ENCODE measurements around the gene LHPP.
A peak's percentile ranks its signal among the peaks of the same experiment; 100 is the strongest.

Gene LHPP

DNA sequence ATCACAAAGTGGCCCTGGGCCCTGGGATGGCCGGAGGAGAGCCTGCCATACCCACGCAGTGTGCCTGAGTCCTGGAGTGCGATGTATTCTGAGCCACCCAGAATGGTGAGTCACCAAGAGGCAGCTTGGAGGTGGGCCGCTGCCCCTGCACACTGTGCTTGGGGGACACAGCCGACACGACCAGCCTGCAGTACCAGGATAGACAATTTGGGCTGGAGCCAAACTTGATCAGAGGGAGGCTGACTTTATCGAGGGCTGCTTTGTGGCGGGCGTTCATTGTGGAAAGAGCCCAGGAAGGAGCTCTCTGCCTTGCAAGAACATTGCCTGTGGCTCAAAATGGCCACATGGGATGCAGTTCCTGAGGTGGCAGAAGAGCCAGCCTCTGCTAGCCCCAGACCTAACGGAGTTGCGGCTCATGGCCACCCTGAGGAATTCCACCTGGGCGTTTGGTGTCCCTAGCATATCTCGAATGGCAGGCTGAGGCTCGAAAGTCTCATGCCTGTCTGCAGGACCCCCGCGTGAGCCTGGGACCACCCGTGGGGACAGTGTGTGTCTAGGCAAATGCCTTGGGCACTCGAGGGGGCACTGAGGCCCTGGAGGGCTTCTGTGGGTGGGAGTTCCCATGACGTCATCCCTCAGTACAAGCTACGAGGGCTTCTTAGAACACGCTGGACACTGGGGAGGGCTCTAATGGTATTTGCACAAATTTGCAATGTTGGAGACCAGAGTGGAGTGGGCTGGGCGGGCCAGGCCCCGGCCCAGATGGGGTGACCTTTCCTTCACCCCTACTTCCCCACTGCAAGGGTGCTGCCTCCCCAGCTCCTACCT lies 79.7 kb downstream of the LHPP start:
- H3K14ac ChIP-seq (ENCODE audit: low read length) = no peak overlapping the region
- H3K18ac ChIP-seq (ENCODE audit: low read length) = peak overlapping the region; percentile 70
- no peaks in the 10 kb centered on the region for H3K9me3 ChIP-seq (replicated peaks in 1 of 2; ENCODE audit: control insufficient read depth in 2 of 2, insufficient read depth in 1 of 2, low read depth in 1 of 2, low read length in 2 of 2)
- no peak overlapping the region for H3K27ac ChIP-seq (replicated peaks; ENCODE audit: low read length)
- H4K91ac ChIP-seq (ENCODE audit: low read depth, low read length, poor library complexity) = peak overlapping the region; percentile 53
- H2BK120ac ChIP-seq (ENCODE audit: low read depth, low read length) = no peak overlapping the region
- H2BK5ac ChIP-seq (ENCODE audit: low read length) = peak overlapping the region; percentile 44
- DNase-seq (ENCODE audit: low spot score) = no peak
- H3K4me3 ChIP-seq (ENCODE audit: low read length in 2 of 2) = peak overlapping the region in 1 of 2 donors; percentile 62
- H3K79me1 ChIP-seq (ENCODE audit: low read depth, low read length) = no peaks in the 10 kb centered on the region
- H2BK12ac ChIP-seq (ENCODE audit: low read length) = peak overlapping the region; percentile 63
- no CpG with 5 or more reads among the region's 23 CpGs for WGBS, 2 donors (ENCODE audit: extremely low coverage in 2 of 2, insufficient read length in 2 of 2, insufficient replicate concordance in 1 of 2)
- no peak overlapping the region for H3K4me2 ChIP-seq (ENCODE audit: insufficient read depth, low read length, poor library complexity, severe bottlenecking)
- H3K23ac ChIP-seq (ENCODE audit: low read depth, low read length, poor library complexity) = peak overlapping the region; percentile 25
- peak overlapping the region; percentile 95 for H2AK5ac ChIP-seq (ENCODE audit: low read depth, low read length)
- H2AFZ ChIP-seq (ENCODE audit: low read length) = no peak overlapping the region
- peak overlapping the region; percentile 12 for H3K9ac ChIP-seq (ENCODE audit: low read depth, low read length, poor library complexity)
- H3K4ac ChIP-seq (ENCODE audit: low read length) = no peak overlapping the region
- peaks cover 0 to 7% (median 0%) of the 10 kb centered on the region in 3 experiments for H3K27me3 ChIP-seq (ENCODE audit: control insufficient read depth in 3 of 3, insufficient read depth in 3 of 3, low read depth in 1 of 3, low read length in 3 of 3)
- H3K36me3 ChIP-seq (replicated peaks in 1 of 2; ENCODE audit: control insufficient read depth in 2 of 2, insufficient read depth in 2 of 2, low read length in 2 of 2) = no peaks in the 10 kb centered on the region
- H3K4me1 ChIP-seq (ENCODE audit: control insufficient read depth in 2 of 2, insufficient read depth in 1 of 2, low read depth in 1 of 2, low read length in 2 of 2) = peaks cover 4 to 12% of the 10 kb centered on the region in 2 donors
- H4K8ac ChIP-seq (ENCODE audit: low read depth, low read length) = no peak overlapping the region
- H2BK15ac ChIP-seq (ENCODE audit: low read length) = peak overlapping the region; percentile 84

DNA sequence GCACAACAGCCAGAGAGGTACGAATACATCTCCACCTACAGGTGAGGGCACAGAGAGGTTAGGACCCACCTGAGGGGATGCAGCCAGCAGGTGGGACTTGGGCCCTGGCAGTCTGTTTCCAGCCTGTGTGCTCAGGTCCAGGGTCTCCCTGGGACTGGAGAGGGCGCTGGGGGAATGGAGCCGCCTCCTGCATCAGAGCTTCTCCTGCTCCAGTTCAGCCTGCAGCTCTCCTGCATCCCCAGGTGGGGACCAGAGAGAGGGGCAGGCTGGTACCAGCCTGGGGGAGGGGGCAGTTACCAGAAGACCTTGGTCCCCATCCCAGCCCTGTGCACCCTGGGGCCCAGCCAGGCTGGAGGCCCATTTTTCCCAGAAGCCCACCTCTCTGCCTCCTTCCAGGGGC lies 80.7 kb downstream of the LHPP start:
- H3K27me3 ChIP-seq (ENCODE audit: control insufficient read depth in 3 of 3, insufficient read depth in 3 of 3, low read depth in 1 of 3, low read length in 3 of 3) = peaks cover 0 to 7% (median 0%) of the 10 kb centered on the region in 3 experiments
- no peak overlapping the region for H3K4ac ChIP-seq (ENCODE audit: low read length)
- no peak overlapping the region for H3K27ac ChIP-seq (replicated peaks; ENCODE audit: low read length)
- no peak for DNase-seq (ENCODE audit: low spot score)
- H3K4me3 ChIP-seq (ENCODE audit: low read length in 2 of 2) = no peak overlapping the region
- no peak overlapping the region for H2AFZ ChIP-seq (ENCODE audit: low read length)
- no peak overlapping the region for H2BK12ac ChIP-seq (ENCODE audit: low read length)
- no peak overlapping the region for H3K4me2 ChIP-seq (ENCODE audit: insufficient read depth, low read length, poor library complexity, severe bottlenecking)
- peak overlapping the region; percentile 85 for H2BK15ac ChIP-seq (ENCODE audit: low read length)
- no peak overlapping the region for H4K8ac ChIP-seq (ENCODE audit: low read depth, low read length)
- H3K9ac ChIP-seq (ENCODE audit: low read depth, low read length, poor library complexity) = no peak overlapping the region
- peak overlapping the region; percentile 53 for H4K91ac ChIP-seq (ENCODE audit: low read depth, low read length, poor library complexity)
- no peaks in the 10 kb centered on the region for H3K9me3 ChIP-seq (replicated peaks in 1 of 2; ENCODE audit: control insufficient read depth in 2 of 2, insufficient read depth in 1 of 2, low read depth in 1 of 2, low read length in 2 of 2)
- no peak overlapping the region for H3K14ac ChIP-seq (ENCODE audit: low read length)
- no peak overlapping the region for H3K23ac ChIP-seq (ENCODE audit: low read depth, low read length, poor library complexity)
- peak overlapping the region; percentile 80 for H3K18ac ChIP-seq (ENCODE audit: low read length)
- no CpG with 5 or more reads among the region's 3 CpGs for WGBS, 2 donors (ENCODE audit: extremely low coverage in 2 of 2, insufficient read length in 2 of 2, insufficient replicate concordance in 1 of 2)
- peaks cover 2 to 8% of the 10 kb centered on the region in 2 donors for H3K4me1 ChIP-seq (ENCODE audit: control insufficient read depth in 2 of 2, insufficient read depth in 1 of 2, low read depth in 1 of 2, low read length in 2 of 2)
- H3K79me1 ChIP-seq (ENCODE audit: low read depth, low read length) = no peaks in the 10 kb centered on the region
- peak overlapping the region; percentile 95 for H2AK5ac ChIP-seq (ENCODE audit: low read depth, low read length)
- no peaks in the 10 kb centered on the region for H3K36me3 ChIP-seq (replicated peaks in 1 of 2; ENCODE audit: control insufficient read depth in 2 of 2, insufficient read depth in 2 of 2, low read length in 2 of 2)
- H2BK5ac ChIP-seq (ENCODE audit: low read length) = peak overlapping the region; percentile 82
- H2BK120ac ChIP-seq (ENCODE audit: low read depth, low read length) = no peak overlapping the region

- no peak overlapping the region for H2AFZ ChIP-seq (ENCODE audit: low read length)
Measured at GRCh38 chr10:124543146-124543545, 81.5 kb downstream of the LHPP start.

DNA sequence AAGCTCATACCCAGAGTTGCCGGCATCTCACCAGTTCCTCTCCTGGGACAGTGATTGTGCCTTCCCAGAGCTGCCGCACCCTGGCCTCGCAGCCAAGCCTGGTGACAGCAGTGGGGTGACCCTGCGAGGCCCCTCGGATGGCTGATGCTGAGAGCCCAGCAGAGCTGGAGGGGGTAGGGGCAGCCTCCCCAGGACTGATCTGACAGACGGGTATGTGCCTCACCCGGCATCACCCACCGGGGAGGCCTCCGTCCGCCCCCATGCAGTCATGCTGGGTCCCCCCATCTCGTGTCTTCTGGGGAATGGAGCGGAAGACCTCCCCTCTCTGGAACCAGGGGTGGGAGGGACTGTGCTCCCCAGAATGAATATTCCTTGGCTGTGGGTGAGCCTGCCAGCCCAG lies 82.3 kb downstream of the LHPP start:
- Histone ChIP-seq H3K4ac (ENCODE audit: low read length) (no peak overlapping the region), H4K91ac (ENCODE audit: low read depth, low read length, poor library complexity) (no peak overlapping the region), H4K8ac (ENCODE audit: low read depth, low read length) (no peak overlapping the region), H3K79me1 (ENCODE audit: low read depth, low read length) (no peaks in the 10 kb centered on the region), H2BK120ac (ENCODE audit: low read depth, low read length) (no peak overlapping the region), H3K36me3 (replicated peaks in 1 of 2; ENCODE audit: control insufficient read depth in 2 of 2, insufficient read depth in 2 of 2, low read length in 2 of 2) (no peaks in the 10 kb centered on the region), H3K9me3 (replicated peaks in 1 of 2; ENCODE audit: control insufficient read depth in 2 of 2, insufficient read depth in 1 of 2, low read depth in 1 of 2, low read length in 2 of 2) (no peaks in the 10 kb centered on the region), H3K9ac (ENCODE audit: low read depth, low read length, poor library complexity) (no peak overlapping the region), H3K27ac (replicated peaks; ENCODE audit: low read length) (no peak overlapping the region), H3K14ac (ENCODE audit: low read length) (no peak overlapping the region), H3K4me3 (ENCODE audit: low read length in 2 of 2) (no peak overlapping the region), H2BK12ac (ENCODE audit: low read length) (no peak overlapping the region), H3K4me1 (ENCODE audit: control insufficient read depth in 2 of 2, insufficient read depth in 1 of 2, low read depth in 1 of 2, low read length in 2 of 2) (peaks cover 4 to 12% of the 10 kb centered on the region in 2 donors), H2AFZ (ENCODE audit: low read length) (no peak overlapping the region), H2BK15ac (ENCODE audit: low read length) (peak overlapping the region; percentile 43), H3K27me3 (ENCODE audit: control insufficient read depth in 3 of 3, insufficient read depth in 3 of 3, low read depth in 1 of 3, low read length in 3 of 3) (peaks cover 0 to 7% (median 0%) of the 10 kb centered on the region in 3 experiments), H2BK5ac (ENCODE audit: low read length) (no peak overlapping the region), H2AK5ac (ENCODE audit: low read depth, low read length) (no peak overlapping the region), H3K23ac (ENCODE audit: low read depth, low read length, poor library complexity) (no peak overlapping the region), H3K4me2 (ENCODE audit: insufficient read depth, low read length, poor library complexity, severe bottlenecking) (no peak overlapping the region), H3K18ac (ENCODE audit: low read length) (peak overlapping the region; percentile 71)
- no CpG with 5 or more reads among the region's 12 CpGs for WGBS, 2 donors (ENCODE audit: extremely low coverage in 2 of 2, insufficient read length in 2 of 2, insufficient replicate concordance in 1 of 2)
- DNase-seq (ENCODE audit: low spot score) = no peak

More at GRCh38 chr10:124543146-124543545, 81.5 kb downstream of the LHPP start:
- Histone ChIP-seq H2AK5ac (ENCODE audit: low read depth, low read length) (peak overlapping the region; percentile 95), H2BK15ac (ENCODE audit: low read length) (peak overlapping the region; percentile 85), H3K14ac (ENCODE audit: low read length) (no peak overlapping the region), H3K9ac (ENCODE audit: low read depth, low read length, poor library complexity) (no peak overlapping the region), H2BK5ac (ENCODE audit: low read length) (peak overlapping the region; percentile 82), H4K91ac (ENCODE audit: low read depth, low read length, poor library complexity) (no peak overlapping the region), H2BK12ac (ENCODE audit: low read length) (peak overlapping the region; percentile 84), H3K4me3 (ENCODE audit: low read length in 2 of 2) (no peak overlapping the region), H4K8ac (ENCODE audit: low read depth, low read length) (no peak overlapping the region), H3K27me3 (ENCODE audit: control insufficient read depth in 3 of 3, insufficient read depth in 3 of 3, low read depth in 1 of 3, low read length in 3 of 3) (peaks cover 0 to 7% (median 0%) of the 10 kb centered on the region in 3 experiments), H3K18ac (ENCODE audit: low read length) (peak overlapping the region; percentile 91), H3K4ac (ENCODE audit: low read length) (no peak overlapping the region), H3K36me3 (replicated peaks in 1 of 2; ENCODE audit: control insufficient read depth in 2 of 2, insufficient read depth in 2 of 2, low read length in 2 of 2) (no peaks in the 10 kb centered on the region), H3K9me3 (replicated peaks in 1 of 2; ENCODE audit: control insufficient read depth in 2 of 2, insufficient read depth in 1 of 2, low read depth in 1 of 2, low read length in 2 of 2) (no peaks in the 10 kb centered on the region), H3K23ac (ENCODE audit: low read depth, low read length, poor library complexity) (peak overlapping the region; percentile 44), H3K4me2 (ENCODE audit: insufficient read depth, low read length, poor library complexity, severe bottlenecking) (no peak overlapping the region), H3K79me1 (ENCODE audit: low read depth, low read length) (no peaks in the 10 kb centered on the region), H3K4me1 (ENCODE audit: control insufficient read depth in 2 of 2, insufficient read depth in 1 of 2, low read depth in 1 of 2, low read length in 2 of 2) (peaks cover 4 to 12% of the 10 kb centered on the region in 2 donors), H3K27ac (replicated peaks; ENCODE audit: low read length) (no peak overlapping the region), H2BK120ac (ENCODE audit: low read depth, low read length) (no peak overlapping the region)
- no peak for DNase-seq (ENCODE audit: low spot score)
- no CpG with 5 or more reads among the region's 13 CpGs for WGBS, 2 donors (ENCODE audit: extremely low coverage in 2 of 2, insufficient read length in 2 of 2, insufficient replicate concordance in 1 of 2)

All from neuronal stem cell (in vitro differentiated cells).